Astrocyte of the spinal cord (primary cell): ENCODE data around the gene BLZF1.

Source experiments
- DNase-seq: peaks from one replicate; pipeline ENCODE4 v3.0.0; 2011; ENCODE audit warnings: low read depth, low spot score
- H3K4me3 ChIP-seq: 2 replicates; pipeline ENCODE4 v1.5.1; 2011; ENCODE audit warnings: low read depth, mild to moderate bottlenecking, low read length, moderate library complexity
- in situ Hi-C: cut with HindIII; loops from 2 replicates; pipeline ENCODE4 v1.10.0; 2017; ENCODE audit warnings: low sequenced_read_pairs
- TF ChIP-seq, protein P1 (sequence below): IDR thresholded peaks from 2 replicates; pipeline ENCODE4 v1.5.1; 2012; ENCODE audit warnings: low read depth, mild to moderate bottlenecking, low read length, inconsistent platforms

BLZF1 gene

DNA sequence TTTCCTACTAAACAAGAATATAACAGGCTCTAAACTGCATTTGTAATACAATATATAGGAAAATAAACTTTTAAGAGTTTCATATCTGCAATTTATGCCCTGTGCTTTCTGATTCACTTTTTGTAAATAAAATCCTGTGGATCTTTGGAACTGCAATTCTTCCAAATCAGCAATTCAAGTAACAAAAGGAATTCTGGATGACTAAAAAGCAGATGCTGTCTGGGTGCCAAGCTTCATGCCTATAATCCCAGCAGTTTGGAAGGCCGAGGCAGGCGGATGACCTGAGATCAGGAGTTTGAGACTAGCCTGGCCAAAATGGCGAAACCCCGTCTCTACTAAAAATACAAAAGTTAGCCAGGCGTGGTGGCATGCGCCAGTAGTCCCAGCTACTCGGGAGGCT, 6.7 kb upstream of the BLZF1 start:
- TF ChIP-seq, protein P1, sequence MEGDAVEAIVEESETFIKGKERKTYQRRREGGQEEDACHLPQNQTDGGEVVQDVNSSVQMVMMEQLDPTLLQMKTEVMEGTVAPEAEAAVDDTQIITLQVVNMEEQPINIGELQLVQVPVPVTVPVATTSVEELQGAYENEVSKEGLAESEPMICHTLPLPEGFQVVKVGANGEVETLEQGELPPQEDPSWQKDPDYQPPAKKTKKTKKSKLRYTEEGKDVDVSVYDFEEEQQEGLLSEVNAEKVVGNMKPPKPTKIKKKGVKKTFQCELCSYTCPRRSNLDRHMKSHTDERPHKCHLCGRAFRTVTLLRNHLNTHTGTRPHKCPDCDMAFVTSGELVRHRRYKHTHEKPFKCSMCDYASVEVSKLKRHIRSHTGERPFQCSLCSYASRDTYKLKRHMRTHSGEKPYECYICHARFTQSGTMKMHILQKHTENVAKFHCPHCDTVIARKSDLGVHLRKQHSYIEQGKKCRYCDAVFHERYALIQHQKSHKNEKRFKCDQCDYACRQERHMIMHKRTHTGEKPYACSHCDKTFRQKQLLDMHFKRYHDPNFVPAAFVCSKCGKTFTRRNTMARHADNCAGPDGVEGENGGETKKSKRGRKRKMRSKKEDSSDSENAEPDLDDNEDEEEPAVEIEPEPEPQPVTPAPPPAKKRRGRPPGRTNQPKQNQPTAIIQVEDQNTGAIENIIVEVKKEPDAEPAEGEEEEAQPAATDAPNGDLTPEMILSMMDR = no peak
- in situ Hi-C loops = no loop called here
- H3K4me3 ChIP-seq = no peak overlapping the region
- DNase-seq = peak; percentile 19

- H3K4me3 ChIP-seq = no peak overlapping the region
- peak; percentile 91 for DNase-seq
- in situ Hi-C loops = no loop called here
- TF ChIP-seq, protein P1 = no peak
Observed at GRCh38 chr1:169363046-169363730, 4.8 kb upstream of the BLZF1 start.

GRCh38 chr1:169364948-169365347, 3.0 kb upstream of the BLZF1 start:
- H3K4me3 ChIP-seq = no peak overlapping the region
- no peak for DNase-seq
- TF ChIP-seq, protein P1 = no peak
- in situ Hi-C loops = no loop called here

GRCh38 chr1:169367096-169367685, 804 bp upstream of the BLZF1 start:
- TF ChIP-seq, protein P1 = no peak
- in situ Hi-C loops = no loop called here
- no peak for DNase-seq
- peak overlapping the region; percentile 95 for H3K4me3 ChIP-seq

GRCh38 chr1:169368406-169368769, 393 bp downstream of the BLZF1 start:
- DNase-seq = no peak
- in situ Hi-C loops = no loop called here
- peak overlapping the region; percentile 95 for H3K4me3 ChIP-seq
- TF ChIP-seq, protein P1 = no peak

DNA sequence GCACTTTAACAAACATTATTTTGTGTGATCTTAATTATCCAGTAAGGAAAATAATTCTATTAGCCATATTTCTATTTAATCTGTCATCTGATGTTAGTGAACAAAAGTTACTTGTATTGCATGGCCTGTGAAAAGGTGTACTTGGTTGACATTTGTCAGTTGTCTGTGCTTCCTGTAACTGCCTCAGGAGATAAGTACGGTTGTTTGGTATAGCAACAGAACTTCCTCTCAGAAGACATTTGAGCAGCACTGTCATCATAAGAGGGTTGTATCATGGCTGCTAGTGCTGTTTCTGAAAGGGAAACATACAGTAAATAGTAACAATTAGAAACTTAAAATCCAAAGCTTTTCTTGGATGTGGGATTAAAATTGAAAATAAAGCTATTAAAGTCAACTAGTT, 3.4 kb downstream of the BLZF1 start:
- TF ChIP-seq, protein P1 = no peak
- in situ Hi-C loops = no loop called here
- DNase-seq = no peak
- H3K4me3 ChIP-seq = no peak overlapping the region
